ENCODE measurements around the gene DYNLT3. TPM values are rescaled to one million over a fixed set of nuclear protein-coding genes. Genes with fewer than 3 reads are reported as not detected.

DYNLT3 gene
- total RNA-seq, 1 experiment from 2014 or later: 17.4 TPM

- Histone ChIP-seq H3K27me3 (ENCODE audit: control insufficient read depth, insufficient read depth, low read length) (no peaks in the 10 kb centered on the region), H3K9me3 (ENCODE audit: control insufficient read depth, insufficient read depth, low read depth, low read length) (no peaks in the 10 kb centered on the region), H3K4me3 (ENCODE audit: low read depth in 2 of 2, low read length in 2 of 2) (peak overlapping the region; percentile 48 to 63; a peak in 1 of 4 replicates), H3K36me3 (ENCODE audit: control insufficient read depth, insufficient read depth, low read length) (no peaks in the 10 kb centered on the region), H3K27ac (ENCODE audit: low read length) (no peak overlapping the region), H3K4me1 (ENCODE audit: control insufficient read depth, insufficient read depth, low read length) (no peaks in the 10 kb centered on the region)
- no peak for TF ChIP-seq SIN3A (IDR thresholded peaks at IDR 0.05; ENCODE audit: borderline replicate concordance, insufficient read depth, low read depth, low read length)
- TF ChIP-seq REST (IDR thresholded peaks at IDR 0.05; ENCODE audit: insufficient read depth in 1 of 2, low read depth in 2 of 2, low read length in 1 of 2): no peak
- BruUV-seq (replicated peaks): no TSS peak
- POLR2A ChIA-PET: no interaction called here
- no peak for DNase-seq (ENCODE audit: low read depth, low spot score)
- in situ Hi-C loops (cut with HindIII; ENCODE audit: low pct_unique_long_range_greater_than_20kb, low sequenced_read_pairs): no loop called here
- CTCF ChIA-PET: no interaction called here
- intact Hi-C loops (cut with micrococcal nuclease; ENCODE audit: unreplicated experiment): no loop called here
- no peak for ATAC-seq
These were observed 1.2 kb downstream of the DYNLT3 start for GRCh38 chrX:37846141-37846540.

GRCh38 chrX:37844622-37845021 lies 2.7 kb downstream of the DYNLT3 start:
- no peak for ATAC-seq
- ChIA-PET CTCF (no interaction called here), POLR2A (no interaction called here)
- Histone ChIP-seq H3K9me3 (ENCODE audit: control insufficient read depth, insufficient read depth, low read depth, low read length) (no peaks in the 10 kb centered on the region), H3K27me3 (ENCODE audit: control insufficient read depth, insufficient read depth, low read length) (no peaks in the 10 kb centered on the region), H3K4me1 (ENCODE audit: control insufficient read depth, insufficient read depth, low read length) (no peaks in the 10 kb centered on the region), H3K36me3 (ENCODE audit: control insufficient read depth, insufficient read depth, low read length) (no peaks in the 10 kb centered on the region; the same call in 1 of the 2 replicates), H3K27ac (ENCODE audit: low read length) (no peak overlapping the region), H3K4me3 (ENCODE audit: low read depth in 2 of 2, low read length in 2 of 2) (no peak overlapping the region)
- TF ChIP-seq CTCF (IDR thresholded peaks at IDR 0.05): no peak
- no peak for TF ChIP-seq SIN3A (IDR thresholded peaks at IDR 0.05; ENCODE audit: borderline replicate concordance, insufficient read depth, low read depth, low read length)
- no peak for TF ChIP-seq POLR2AphosphoS5 (IDR thresholded peaks at IDR 0.05; ENCODE audit: low read depth, low read length)
- no peak for TF ChIP-seq REST (IDR thresholded peaks at IDR 0.05; ENCODE audit: insufficient read depth in 1 of 2, low read depth in 2 of 2, low read length in 1 of 2)
- no peak for TF ChIP-seq TCF7L2 (IDR thresholded peaks at IDR 0.05; ENCODE audit: low read depth, low read length)
- in situ Hi-C loops (cut with HindIII; ENCODE audit: low pct_unique_long_range_greater_than_20kb, low sequenced_read_pairs) (no loop called here), intact Hi-C loops (cut with micrococcal nuclease; ENCODE audit: unreplicated experiment) (no loop called here)
- TSS peak; percentile 59 for BruUV-seq (replicated peaks)
- no peak for DNase-seq (ENCODE audit: low read depth, low spot score)

All from Panc1 (cell line).